Astrocyte (in vitro differentiated cells and primary cell): Measurements from ENCODE around the gene ANKRD52. TPM values are rescaled to one million over a fixed set of nuclear protein-coding genes. Genes with fewer than 3 reads are reported as not detected.

Experiments
- DNase-seq: peaks from one replicate; pipeline ENCODE4 v3.0.0-alpha.2; 2010; ENCODE audit warnings: low read depth
- FAIRE-seq: peaks from 2 replicates; lab custom pipeline; 2011; peaks lifted over from hg19 to GRCh38; lab: Jason Lieb, UNC
- H2AFZ ChIP-seq: 2 replicates; pipeline ENCODE4 v1.6.0; 2012; ENCODE audit warnings: low read depth, low read length, inconsistent platforms
- H3K27ac ChIP-seq: 2 replicates; pipeline ENCODE4 v1.5.1; 2011; ENCODE audit warnings: low read depth, low read length, inconsistent platforms
- H3K27me3 ChIP-seq: 2 replicates; pipeline ENCODE4 v1.6.0; 2011; ENCODE audit warnings: low read length, inconsistent platforms; ENCODE audit not compliant: insufficient read depth
- H3K36me3 ChIP-seq: 2 replicates; pipeline ENCODE4 v1.5.1; 2011; ENCODE audit warnings: low read length, inconsistent platforms; ENCODE audit not compliant: insufficient read depth
- H3K4me1 ChIP-seq: 2 replicates; pipeline ENCODE4 v1.5.1; 2011; ENCODE audit warnings: low read length, inconsistent platforms; ENCODE audit not compliant: insufficient read depth
- H3K4me2 ChIP-seq: 2 replicates; pipeline ENCODE4 v1.6.0; 2012; ENCODE audit warnings: low read length, inconsistent platforms
- H3K4me3 ChIP-seq: 2 replicates; pipeline ENCODE4 v1.5.1; 2011; ENCODE audit warnings: low read depth, mild to moderate bottlenecking, low read length, inconsistent platforms; ENCODE audit not compliant: insufficient read depth
- H3K79me2 ChIP-seq: 2 replicates; pipeline ENCODE4 v1.6.0; 2012; ENCODE audit warnings: mild to moderate bottlenecking, low read length, inconsistent platforms; ENCODE audit not compliant: insufficient read depth
- H3K9ac ChIP-seq: 2 replicates; pipeline ENCODE4 v1.6.0; 2012; ENCODE audit warnings: mild to moderate bottlenecking, low read length, inconsistent platforms
- H3K9me3 ChIP-seq: 2 replicates; pipeline ENCODE4 v1.5.1; 2012; ENCODE audit warnings: low read depth, mild to moderate bottlenecking, low read length, inconsistent platforms; ENCODE audit not compliant: insufficient read depth
- H4K20me1 ChIP-seq: 2 replicates; pipeline ENCODE4 v1.6.0; 2012; ENCODE audit warnings: low read length, inconsistent platforms; ENCODE audit not compliant: insufficient read depth
- H3K27ac Mint-ChIP-seq: one replicate; pipeline ENCODE4 v1.8.0; 2021; ENCODE audit warnings: mild to moderate bottlenecking, mixed read lengths; ENCODE audit not compliant: unreplicated experiment
- H3K27me3 Mint-ChIP-seq: one replicate; pipeline ENCODE4 v1.8.0; 2021; ENCODE audit warnings: low read depth, mixed read lengths; ENCODE audit not compliant: unreplicated experiment
- H3K36me3 Mint-ChIP-seq: one replicate; pipeline ENCODE4 v1.8.0; 2021; ENCODE audit warnings: low read depth, mixed read lengths; ENCODE audit not compliant: unreplicated experiment
- H3K4me1 Mint-ChIP-seq: one replicate; pipeline ENCODE4 v1.8.0; 2021; ENCODE audit warnings: low read depth, mixed read lengths; ENCODE audit not compliant: unreplicated experiment
- H3K4me3 Mint-ChIP-seq: one replicate; pipeline ENCODE4 v1.8.0; 2021; ENCODE audit warnings: mild to moderate bottlenecking, moderate library complexity, mixed read lengths; ENCODE audit not compliant: unreplicated experiment
- H3K9me3 Mint-ChIP-seq: one replicate; pipeline ENCODE4 v1.8.0; 2021; ENCODE audit warnings: mild to moderate bottlenecking, mixed read lengths; ENCODE audit not compliant: unreplicated experiment
- CTCF ChIP-seq: IDR thresholded peaks from 2 replicates; pipeline ENCODE4 v1.5.1; 2011; ENCODE audit warnings: low read depth, mild to moderate bottlenecking, inconsistent platforms, low read length, moderate library complexity; ENCODE audit not compliant: insufficient read depth
- EZH2 ChIP-seq: IDR thresholded peaks from 2 replicates; pipeline ENCODE4 v1.6.1; 2012; ENCODE audit warnings: mild to moderate bottlenecking, low read length, inconsistent platforms; ENCODE audit not compliant: insufficient read depth
- total RNA-seq: library from RNA; stranded (reverse); gene quantifications from 2 replicates; pipeline ENCODE4 v1.2.1, GENCODE V29; 2021

ANKRD52 gene
- total RNA-seq, 1 donor from 2014 or later = 105 TPM

GRCh38 chr12:56282030-56282429 is 23.8 kb upstream of the ANKRD52 start:
- Histone ChIP-seq H3K4me1 (no peaks in the 10 kb centered on the region), H2AFZ (no peak overlapping the region), H3K27ac (no peak overlapping the region), H3K27me3 (no peaks in the 10 kb centered on the region), H4K20me1 (peaks cover 12% of the 10 kb centered on the region), H3K9me3 (no peaks in the 10 kb centered on the region), H3K79me2 (peaks cover 3% of the 10 kb centered on the region), H3K9ac (no peak overlapping the region), H3K36me3 (peaks cover 45% of the 10 kb centered on the region), H3K4me3 (no peak overlapping the region), H3K4me2 (no peak overlapping the region)
- FAIRE-seq = no peak
- Mint-ChIP-seq H3K9me3 (no peaks in the 10 kb centered on the region), H3K27ac (peak overlapping the region; percentile 62), H3K4me1 (no peaks in the 10 kb centered on the region), H3K36me3 (peaks cover 22% of the 10 kb centered on the region), H3K4me3 (no peak overlapping the region), H3K27me3 (no peaks in the 10 kb centered on the region)
- TF ChIP-seq EZH2 (no peak), CTCF (no peak)
- DNase-seq = no peak

DNA sequence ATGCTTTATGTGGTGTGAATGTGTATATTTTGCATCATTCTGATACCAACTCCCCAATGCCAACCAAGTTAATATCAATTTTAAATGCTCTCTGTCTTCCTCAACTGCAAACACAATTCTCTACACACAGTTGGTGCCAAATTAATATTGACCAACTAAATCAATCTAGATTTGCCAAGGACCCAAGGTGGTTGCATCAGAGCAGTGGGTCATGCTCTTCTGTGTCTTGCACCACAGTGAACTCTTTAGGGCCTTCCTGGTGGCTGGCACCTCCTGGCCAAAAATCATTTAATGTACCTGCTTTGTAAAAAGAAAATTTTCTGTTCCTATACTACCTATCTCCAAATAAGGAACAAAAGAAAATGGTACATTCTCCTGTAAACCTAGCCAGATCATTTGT is 22.7 kb upstream of the ANKRD52 start:
- Mint-ChIP-seq H3K36me3 (peaks cover 22% of the 10 kb centered on the region), H3K9me3 (no peaks in the 10 kb centered on the region), H3K27ac (no peak overlapping the region), H3K4me3 (peak overlapping the region; percentile 35), H3K4me1 (no peaks in the 10 kb centered on the region), H3K27me3 (no peaks in the 10 kb centered on the region)
- Histone ChIP-seq H3K27me3 (no peaks in the 10 kb centered on the region), H2AFZ (no peak overlapping the region), H3K36me3 (peaks cover 46% of the 10 kb centered on the region), H3K79me2 (no peaks in the 10 kb centered on the region), H3K27ac (no peak overlapping the region), H3K9ac (no peak overlapping the region), H4K20me1 (peaks cover 4% of the 10 kb centered on the region), H3K4me3 (no peak overlapping the region), H3K4me1 (no peaks in the 10 kb centered on the region), H3K9me3 (no peaks in the 10 kb centered on the region), H3K4me2 (no peak overlapping the region)
- DNase-seq = no peak
- TF ChIP-seq CTCF (no peak), EZH2 (no peak)
- FAIRE-seq = no peak

DNA sequence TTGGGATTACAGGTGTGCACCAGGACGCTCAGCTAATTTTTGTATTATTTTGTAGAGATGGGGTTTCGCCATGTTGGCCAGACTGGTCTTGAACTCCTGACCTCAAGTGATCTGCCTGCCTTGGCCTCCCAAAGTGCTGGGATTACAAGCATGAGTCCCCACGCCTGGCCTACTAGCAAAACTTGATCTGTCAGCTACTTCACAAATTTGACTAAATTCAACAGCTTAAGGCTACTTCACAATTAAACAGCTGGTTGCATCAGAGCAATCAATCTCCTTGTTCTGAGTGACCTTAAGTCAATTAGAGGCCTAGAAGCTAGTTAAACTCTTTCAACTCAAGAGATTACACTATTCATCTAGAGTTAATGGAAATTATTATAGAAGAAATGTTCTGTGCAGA is 20.7 kb upstream of the ANKRD52 start:
- Histone ChIP-seq H3K79me2 (no peaks in the 10 kb centered on the region), H3K4me1 (no peaks in the 10 kb centered on the region), H3K27me3 (no peaks in the 10 kb centered on the region), H4K20me1 (peaks cover 4% of the 10 kb centered on the region), H3K27ac (no peak overlapping the region), H3K36me3 (peaks cover 54% of the 10 kb centered on the region), H3K9me3 (no peaks in the 10 kb centered on the region), H2AFZ (no peak overlapping the region), H3K9ac (no peak overlapping the region), H3K4me2 (no peak overlapping the region), H3K4me3 (no peak overlapping the region)
- H3K36me3 Mint-ChIP-seq = peaks cover 18% of the 10 kb centered on the region
- no peaks in the 10 kb centered on the region for H3K4me1 Mint-ChIP-seq
- DNase-seq (no peak), FAIRE-seq (no peak)
- no peaks in the 10 kb centered on the region for H3K9me3 Mint-ChIP-seq
- TF ChIP-seq CTCF (no peak), EZH2 (no peak)
- no peak overlapping the region for H3K27ac Mint-ChIP-seq
- no peak overlapping the region for H3K4me3 Mint-ChIP-seq
- H3K27me3 Mint-ChIP-seq = no peaks in the 10 kb centered on the region
